ENCODE measurements around the gene MTSS2. TPM values are rescaled to one million over a fixed set of nuclear protein-coding genes. Genes with fewer than 3 reads are reported as not detected.

MTSS2 gene
- total RNA-seq, result 83.9 TPM
- long read RNA-seq, partial matches to known transcripts, result 0 of 4 reads
- long read RNA-seq, other reads (novel, unspliced or antisense), result 4 of 4 reads

DNA sequence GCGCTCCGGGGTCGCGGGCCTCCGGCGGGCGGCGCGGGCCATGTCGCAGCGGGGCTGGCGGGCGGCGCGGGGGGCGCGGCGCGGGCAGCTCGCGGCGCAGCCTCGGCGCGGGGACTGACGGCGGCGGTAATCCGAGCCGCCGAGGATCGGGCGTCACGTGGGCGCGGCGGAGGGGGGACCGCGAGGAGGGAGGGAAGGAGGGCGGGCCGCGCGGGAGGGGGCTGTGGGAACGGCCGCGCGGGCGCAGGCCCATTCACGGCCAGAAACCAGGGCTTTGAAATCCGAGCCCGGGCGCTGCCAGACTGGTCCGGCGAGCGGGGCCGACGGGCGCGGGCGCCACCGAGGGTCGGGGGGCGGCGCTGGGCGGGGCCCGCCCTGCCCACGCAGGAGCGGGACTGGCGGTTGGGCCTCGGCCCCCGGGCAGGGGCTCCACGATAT lies at the start of gene MTSS2:
TSS of gene MTSS2 (minus strand) at position 116 of the 438 bp plus-strand sequence. CDS start 262 bp downstream, outside the sequence.
- Histone ChIP-seq H3K4me1 (peaks cover 96% of the 10 kb centered on the region), H3K4me3 (peak within 1 kb of the TSS; percentile 87)

GRCh38 chr16:70735141-70735979 lies 49.5 kb upstream of the MTSS2 start:
- peaks cover 77% of the 10 kb centered on the region for H3K4me1 ChIP-seq
- TF ChIP-seq CTCF (IDR thresholded peaks at IDR 0.05; ENCODE audit: borderline replicate concordance), result no peak
- intact Hi-C loops (cut with micrococcal nuclease), result no loop called here

More for the DNA sequence above, at the start of gene MTSS2:
- no peak for TF ChIP-seq CTCF (IDR thresholded peaks at IDR 0.05; ENCODE audit: borderline replicate concordance)
- H3K36me3 ChIP-seq, result no peaks in the 10 kb centered on the region
- H3K27me3 ChIP-seq (ENCODE audit: low read depth), result no peaks in the 10 kb centered on the region
- H3K27ac ChIP-seq (replicated peaks), result peak within 1 kb of the TSS; percentile 93
- DNase-seq, result peak; percentile 87
- intact Hi-C loops (cut with micrococcal nuclease), result loop anchor here (10.0 kb wide), 1 partner anchor 59 kb away; no protein-coding TSS in a partner anchor
- H3K9me3 ChIP-seq (replicated peaks), result no peaks in the 10 kb centered on the region

GRCh38 chr16:70734522-70735095 lies 48.8 kb upstream of the MTSS2 start:
- H3K27ac ChIP-seq (replicated peaks), result peak overlapping the region; percentile 96
- intact Hi-C loops (cut with micrococcal nuclease), result no loop called here
- H3K4me3 ChIP-seq, result no peak overlapping the region
- H3K4me1 ChIP-seq, result peaks cover 77% of the 10 kb centered on the region
- H3K27me3 ChIP-seq (ENCODE audit: low read depth), result no peaks in the 10 kb centered on the region
- H3K9me3 ChIP-seq (replicated peaks), result no peaks in the 10 kb centered on the region
- no peak for DNase-seq
- H3K36me3 ChIP-seq, result no peaks in the 10 kb centered on the region
- TF ChIP-seq CTCF (IDR thresholded peaks at IDR 0.05; ENCODE audit: borderline replicate concordance), result no peak

More at GRCh38 chr16:70735141-70735979, 49.5 kb upstream of the MTSS2 start:
- no peaks in the 10 kb centered on the region for H3K36me3 ChIP-seq
- DNase-seq, result peak; percentile 54
- H3K27ac ChIP-seq (replicated peaks), result peak overlapping the region; percentile 96
- no peak overlapping the region for H3K4me3 ChIP-seq
- H3K9me3 ChIP-seq (replicated peaks), result no peaks in the 10 kb centered on the region
- no peaks in the 10 kb centered on the region for H3K27me3 ChIP-seq (ENCODE audit: low read depth)

DNA sequence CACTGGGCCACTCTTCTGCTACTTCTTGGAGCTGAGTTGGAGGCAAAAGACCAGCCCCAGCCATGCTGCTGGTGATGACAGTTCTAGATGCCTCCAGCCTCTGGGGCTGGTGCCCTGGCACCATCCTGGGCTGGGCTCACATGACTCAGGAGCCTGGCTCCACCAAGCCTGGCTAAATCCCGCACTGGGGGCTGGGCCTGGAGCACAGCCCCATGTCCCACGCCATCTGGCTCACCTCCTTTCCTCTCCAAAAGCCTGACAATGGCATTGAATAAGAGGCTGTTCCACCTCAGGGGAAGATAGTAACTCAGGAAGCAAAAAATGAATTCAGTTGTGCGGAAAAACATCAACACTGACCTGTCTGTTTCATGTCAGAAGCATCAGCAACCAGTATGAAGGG lies 45.1 kb upstream of the MTSS2 start:
- Histone ChIP-seq H3K9me3 (replicated peaks) (no peaks in the 10 kb centered on the region), H3K4me3 (no peak overlapping the region), H3K36me3 (no peaks in the 10 kb centered on the region), H3K4me1 (peaks cover 65% of the 10 kb centered on the region), H3K27ac (replicated peaks) (peak overlapping the region; percentile 75), H3K27me3 (ENCODE audit: low read depth) (no peaks in the 10 kb centered on the region)
- peak; percentile 68 for DNase-seq
- intact Hi-C loops (cut with micrococcal nuclease), result no loop called here
- TF ChIP-seq CTCF (IDR thresholded peaks at IDR 0.05; ENCODE audit: borderline replicate concordance), result no peak

- no peak for DNase-seq
- Histone ChIP-seq H3K9me3 (replicated peaks) (no peaks in the 10 kb centered on the region), H3K4me1 (peaks cover 67% of the 10 kb centered on the region), H3K4me3 (no peak overlapping the region), H3K27ac (replicated peaks) (peak overlapping the region; percentile 75), H3K36me3 (no peaks in the 10 kb centered on the region), H3K27me3 (ENCODE audit: low read depth) (no peaks in the 10 kb centered on the region)
- intact Hi-C loops (cut with micrococcal nuclease), result no loop called here
- TF ChIP-seq CTCF (IDR thresholded peaks at IDR 0.05; ENCODE audit: borderline replicate concordance), result no peak
These were observed 44.2 kb upstream of the MTSS2 start for GRCh38 chr16:70730031-70730430.
